Gastroesophageal sphincter (tissue), 3 donors: ENCODE data around the gene MRRF.

Source experiments
- CTCF ChIP-seq, 4 experiments: fragments of 200-600 bp in 2 of 4; fragments of 450-650 bp in 2 of 4; sonication (generic) in 1 of 4; IDR thresholded peaks; one replicate each; pipeline ENCODE4 v1.5.1; 2017 to 2019; ENCODE audit warnings: antibody characterized with exemption in 4 of 4, mild to moderate bottlenecking in 2 of 4, moderate library complexity in 2 of 4
- POLR2A ChIP-seq, 2 donors: fragments of 450-650 bp; IDR thresholded peaks; one replicate each; pipeline ENCODE4 v1.6.1; 2017; ENCODE audit warnings: antibody characterized with exemption in 2 of 2, mild to moderate bottlenecking in 2 of 2, moderate library complexity in 1 of 2

- no peak for TF ChIP-seq POLR2A (IDR thresholded peaks at IDR 0.05)
- TF ChIP-seq CTCF (IDR thresholded peaks at IDR 0.05): peak; percentile 95 to 99 (median 97)
Measured at GRCh38 chr9:122350577-122351355, 86.1 kb downstream of the MRRF start.
